Measurements from ENCODE around the gene RPS27.

- TF ChIP-seq CTCF (IDR thresholded peaks at IDR 0.05) (no peak), POLR2A (IDR thresholded peaks at IDR 0.05) (no peak)
These were observed 13.7 kb upstream of the RPS27 start for GRCh38 chr1:153976819-153977249.

Data from thyroid gland (tissue), 4 donors.